MM.1S (cell line): ENCODE data around the gene ATP1A2.

Experiments
- CTCF ChIP-seq: fragments of 300-600 bp; sonication (generic); IDR thresholded peaks from 2 replicates; pipeline ENCODE4 v1.5.1; 2016; ENCODE audit warnings: antibody characterized with exemption, low read length, mixed read lengths
- EZH2 ChIP-seq: fragments of 300-600 bp; sonication (generic); optimal IDR thresholded peaks from 2 replicates; pipeline ENCODE3; 2017; ENCODE audit warnings: low read depth, mild to moderate bottlenecking, antibody characterized with exemption, low read length, mixed read lengths

- no peak for TF ChIP-seq CTCF
- TF ChIP-seq EZH2, result no peak
Observed at GRCh38 chr1:160179336-160179735, 63.8 kb downstream of the ATP1A2 start.
